A673 (cell line): ENCODE measurements around the gene GMPR.
A peak's percentile ranks its signal among the peaks of the same experiment; 100 is the strongest.

ENCODE experiments used
- EZH2 ChIP-seq: fragments of 200-600 bp; sonication (generic); IDR thresholded peaks from 2 replicates; pipeline ENCODE4 v1.6.1; 2017; ENCODE audit warnings: borderline replicate concordance, low read depth, mild to moderate bottlenecking, mixed read lengths, antibody characterized with exemption, low read length; ENCODE audit not compliant: poor library complexity, severe bottlenecking
- TF ChIP-seq, protein P1 (sequence below): fragments of 300-800, 200-600 bp; sonication (generic); conservative IDR thresholded peaks from 2 replicates; pipeline ENCODE4 v1.5.1; 2017; ENCODE audit warnings: low read depth, mild to moderate bottlenecking, antibody characterized with exemption, low read length, moderate library complexity, mixed read lengths

DNA sequence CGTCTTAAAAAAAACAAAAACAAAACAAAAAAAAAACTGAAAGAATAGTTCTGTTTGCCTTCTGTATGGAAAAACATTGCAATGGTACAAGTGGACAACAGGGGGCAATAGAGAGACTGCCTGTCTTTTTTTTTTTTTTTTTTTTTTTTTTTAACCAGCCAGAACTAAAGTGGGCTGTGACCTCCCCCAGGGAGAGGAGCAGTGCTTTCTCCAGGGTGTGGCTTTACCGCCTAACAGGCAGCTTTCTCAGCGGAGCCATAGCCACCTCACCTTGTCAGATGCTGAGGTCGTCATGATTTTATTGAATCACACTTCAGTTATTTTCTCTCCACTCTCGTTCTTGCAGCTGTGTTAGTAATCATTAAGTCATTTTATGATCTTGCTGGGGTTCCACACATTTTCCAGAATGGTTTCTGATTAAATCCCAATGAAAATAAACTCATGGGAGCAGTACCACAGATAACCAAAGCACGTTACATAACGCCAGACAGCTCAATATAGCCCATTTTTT lies 78.4 kb downstream of the GMPR start:
- TF ChIP-seq, protein P1, sequence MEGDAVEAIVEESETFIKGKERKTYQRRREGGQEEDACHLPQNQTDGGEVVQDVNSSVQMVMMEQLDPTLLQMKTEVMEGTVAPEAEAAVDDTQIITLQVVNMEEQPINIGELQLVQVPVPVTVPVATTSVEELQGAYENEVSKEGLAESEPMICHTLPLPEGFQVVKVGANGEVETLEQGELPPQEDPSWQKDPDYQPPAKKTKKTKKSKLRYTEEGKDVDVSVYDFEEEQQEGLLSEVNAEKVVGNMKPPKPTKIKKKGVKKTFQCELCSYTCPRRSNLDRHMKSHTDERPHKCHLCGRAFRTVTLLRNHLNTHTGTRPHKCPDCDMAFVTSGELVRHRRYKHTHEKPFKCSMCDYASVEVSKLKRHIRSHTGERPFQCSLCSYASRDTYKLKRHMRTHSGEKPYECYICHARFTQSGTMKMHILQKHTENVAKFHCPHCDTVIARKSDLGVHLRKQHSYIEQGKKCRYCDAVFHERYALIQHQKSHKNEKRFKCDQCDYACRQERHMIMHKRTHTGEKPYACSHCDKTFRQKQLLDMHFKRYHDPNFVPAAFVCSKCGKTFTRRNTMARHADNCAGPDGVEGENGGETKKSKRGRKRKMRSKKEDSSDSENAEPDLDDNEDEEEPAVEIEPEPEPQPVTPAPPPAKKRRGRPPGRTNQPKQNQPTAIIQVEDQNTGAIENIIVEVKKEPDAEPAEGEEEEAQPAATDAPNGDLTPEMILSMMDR: peak; percentile 81
- TF ChIP-seq EZH2: no peak
